NCI-H2196 (cell line): ENCODE data around the gene TTC28.
"Not testable (repeated sequence)": the region's sequence is repeated elsewhere in the genome, so short reads cannot be mapped to it uniquely, and the experiment has no call there.

Experiments
- DNase-seq: peaks from one replicate; lab custom pipeline; 2025; ENCODE audit not compliant: unreplicated experiment; lab: John Stamatoyannopoulos, UW

TTC28 gene

DNA sequence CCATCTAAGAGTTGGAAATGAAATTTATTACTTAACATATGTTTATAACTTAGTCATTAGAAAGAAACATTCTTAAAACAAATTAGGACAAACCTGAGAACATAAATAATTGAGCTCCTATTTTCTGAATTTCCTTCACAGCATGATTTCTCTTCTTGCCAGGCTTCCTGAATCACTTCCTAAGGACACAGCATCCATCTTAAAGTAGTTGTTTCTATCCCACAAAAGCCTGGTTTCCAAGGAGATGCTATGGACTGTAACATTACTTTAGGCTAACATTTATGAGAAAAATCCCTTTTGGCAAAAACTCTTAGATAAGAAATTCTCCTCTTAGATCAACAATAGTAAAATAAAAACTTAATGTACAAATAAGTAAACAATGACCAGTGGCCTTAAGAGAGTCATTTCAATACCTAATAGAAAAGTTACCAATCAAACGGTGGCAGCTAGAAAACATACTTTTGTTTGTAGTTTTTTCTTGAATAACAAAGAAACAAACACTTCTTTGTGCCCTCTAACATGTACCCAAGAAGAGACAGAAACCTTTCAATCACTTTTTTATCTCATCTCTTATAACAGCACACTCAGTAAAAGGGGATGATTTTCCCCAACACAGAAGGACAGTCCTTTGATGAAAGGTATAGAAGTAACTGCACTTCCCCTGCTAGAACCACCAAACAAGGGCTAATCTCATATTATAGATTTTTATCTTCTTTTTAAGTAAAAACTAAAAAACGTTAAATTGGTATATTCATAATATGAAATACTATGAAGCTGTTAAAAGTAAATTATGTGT is 74.5 kb downstream of the TTC28 start:
- no peak for DNase-seq

DNA sequence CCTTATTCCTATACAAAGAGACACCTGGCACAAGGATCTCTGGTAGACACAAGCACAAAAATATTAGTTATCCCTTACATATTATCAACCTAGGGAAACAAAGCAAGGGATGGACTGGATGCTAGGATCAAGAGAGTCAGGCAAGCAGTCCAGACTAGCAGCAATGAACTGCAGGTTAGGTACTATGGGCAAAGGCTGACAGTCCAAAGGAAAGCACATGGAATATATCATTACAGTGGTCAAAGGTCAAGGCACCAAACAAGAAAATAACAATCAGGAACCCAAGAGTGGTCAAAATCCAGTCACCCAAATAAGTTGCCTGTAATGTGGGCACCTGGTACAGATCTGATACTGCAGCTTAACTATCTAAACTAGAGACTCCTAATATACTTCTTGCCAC is 77.7 kb downstream of the TTC28 start:
- no peak for DNase-seq

DNA sequence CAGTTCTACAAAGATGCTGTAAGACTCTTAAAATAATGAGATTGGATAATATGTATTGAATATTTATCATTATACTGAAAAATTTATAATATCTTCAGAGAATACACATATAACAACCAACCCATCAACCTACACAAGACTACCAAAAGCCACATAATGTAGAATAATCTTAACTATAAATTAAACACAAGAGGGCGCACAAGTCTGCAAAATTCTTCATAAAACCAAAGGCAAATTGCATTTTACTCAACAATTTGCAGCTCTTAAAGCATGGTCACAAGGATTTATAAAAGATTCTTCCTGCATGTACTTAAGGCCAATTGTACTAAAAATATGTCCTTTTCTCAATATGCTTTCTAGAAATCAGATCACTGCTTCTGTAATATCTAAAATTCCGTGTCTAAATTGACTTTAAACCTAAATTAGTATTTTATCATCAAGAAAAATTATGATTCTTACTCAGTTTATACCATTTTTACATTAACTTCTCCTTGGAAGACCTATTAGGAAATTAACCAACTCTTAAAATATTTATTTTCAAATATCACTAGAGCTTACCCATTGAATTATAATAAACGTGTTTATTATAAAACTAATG is 79.0 kb downstream of the TTC28 start:
- peak; percentile 49 for DNase-seq

DNA sequence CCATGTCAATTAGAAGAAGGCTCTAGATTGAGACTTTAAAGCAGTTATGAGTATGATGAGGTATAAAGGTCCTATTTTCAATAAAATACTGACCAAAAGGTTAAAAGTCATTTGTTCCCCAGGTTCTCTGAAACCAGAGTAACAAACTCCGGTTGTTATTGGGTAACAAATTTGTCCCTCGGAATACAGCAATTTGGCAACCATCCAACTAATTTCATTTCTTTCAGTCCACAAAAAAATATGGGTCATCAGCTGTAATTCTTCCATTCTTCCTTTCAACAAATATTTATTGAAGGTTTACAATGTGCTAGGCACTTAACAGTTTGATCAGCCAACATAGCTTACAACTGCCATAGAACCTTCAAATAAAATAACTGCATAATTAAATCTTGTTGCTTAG is 79.9 kb downstream of the TTC28 start:
- no peak for DNase-seq

DNA sequence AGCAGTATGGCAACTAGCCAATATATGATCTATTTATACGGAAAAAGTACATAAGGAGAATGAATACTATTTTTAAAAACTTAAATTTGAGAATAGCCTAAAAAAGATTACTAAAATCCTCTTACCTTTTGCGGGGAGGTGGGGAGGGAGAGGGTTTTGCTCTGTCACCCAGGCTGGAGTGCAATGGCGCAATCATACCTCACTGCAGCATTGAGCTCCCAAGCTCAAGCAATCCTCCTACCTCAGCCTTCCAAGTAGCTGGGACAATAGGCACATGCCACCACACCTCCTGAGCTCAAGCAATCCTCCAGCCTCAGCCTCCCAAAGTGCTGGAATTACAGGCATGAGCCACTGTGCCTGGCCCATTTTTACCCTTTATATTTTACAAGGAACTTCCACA is 82.0 kb downstream of the TTC28 start:
- DNase-seq: no peak

DNA sequence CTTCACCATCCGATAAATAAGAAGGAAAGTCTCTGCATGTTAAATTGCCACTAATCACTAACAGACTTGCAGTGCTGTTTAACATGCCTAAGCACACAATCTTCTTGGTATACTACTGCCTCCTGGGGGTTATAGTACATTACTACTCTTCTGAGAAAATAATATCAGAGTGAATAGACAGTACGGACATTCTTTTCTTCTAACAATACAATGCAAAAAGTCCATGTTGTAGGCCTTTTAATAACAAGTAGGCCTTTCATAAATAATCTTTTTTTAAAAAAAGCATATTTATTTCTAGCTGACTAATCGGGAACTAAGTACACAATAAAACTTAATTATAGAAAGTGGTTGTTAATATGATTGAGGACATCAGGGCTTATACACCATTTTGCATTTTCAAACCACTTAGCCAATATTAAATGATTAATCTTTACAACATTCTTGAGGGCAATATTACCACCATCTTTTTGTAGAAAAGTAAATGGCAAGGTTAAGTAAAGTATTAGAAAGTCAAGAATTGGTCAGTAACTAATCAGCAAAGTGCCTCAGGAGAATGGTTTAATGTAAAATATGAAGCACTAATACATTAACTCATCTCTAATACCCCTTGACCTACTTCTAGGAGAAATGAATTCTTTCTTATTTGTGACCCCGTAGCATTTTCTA is 84.7 kb downstream of the TTC28 start:
- DNase-seq: peak; percentile 35

DNA sequence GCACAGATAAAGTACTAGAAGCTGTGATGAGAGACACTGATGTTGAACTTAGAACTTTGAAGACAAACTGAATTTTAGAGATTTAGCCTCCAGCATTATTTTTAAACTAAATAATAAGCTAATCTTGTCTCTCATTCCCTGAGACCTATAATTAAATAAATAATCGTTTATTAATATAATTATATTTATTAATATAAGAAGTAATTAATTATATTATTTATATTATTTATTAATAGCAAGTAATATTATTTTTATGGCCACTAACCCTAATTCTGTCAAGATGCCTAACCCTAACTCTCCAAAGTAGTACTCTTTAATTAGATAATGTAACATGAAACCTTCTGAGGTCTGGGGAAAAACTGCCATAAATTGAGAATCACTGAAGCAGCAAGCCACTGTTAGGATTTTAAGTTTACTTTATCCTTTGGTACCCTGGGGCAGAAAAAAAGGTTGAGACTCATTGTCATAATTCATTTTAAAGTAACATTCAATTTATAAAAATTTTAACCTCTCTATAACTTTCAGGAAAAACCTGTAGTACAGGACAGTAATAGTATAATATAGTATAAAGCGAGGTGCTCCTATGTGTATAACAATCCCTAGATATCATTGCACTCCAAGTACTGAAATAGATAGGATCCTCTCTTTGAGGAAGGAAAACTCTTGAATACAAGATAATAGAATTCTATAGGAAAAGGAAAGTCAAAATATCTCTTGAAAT is 85.4 kb downstream of the TTC28 start:
- DNase-seq: no peak

DNA sequence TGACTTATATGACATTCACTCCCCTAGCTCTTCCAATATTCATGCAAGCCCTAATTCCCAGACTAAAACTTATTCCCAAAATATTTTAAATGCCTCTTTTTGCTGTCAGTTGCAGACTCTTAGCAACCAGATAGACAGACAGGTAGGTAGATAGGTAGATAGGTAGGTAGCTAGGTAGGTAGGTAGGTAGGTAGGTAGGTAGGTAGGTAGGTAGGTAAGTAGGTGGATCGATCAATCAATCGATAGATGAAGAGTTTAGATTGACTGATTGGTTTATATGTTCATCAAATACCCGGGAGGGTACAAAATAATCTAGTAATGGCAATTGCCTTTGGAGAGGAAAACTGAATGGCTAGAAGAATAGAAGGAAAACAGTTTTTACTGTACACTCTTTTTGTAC is 86.3 kb downstream of the TTC28 start:
- no peak for DNase-seq

DNA sequence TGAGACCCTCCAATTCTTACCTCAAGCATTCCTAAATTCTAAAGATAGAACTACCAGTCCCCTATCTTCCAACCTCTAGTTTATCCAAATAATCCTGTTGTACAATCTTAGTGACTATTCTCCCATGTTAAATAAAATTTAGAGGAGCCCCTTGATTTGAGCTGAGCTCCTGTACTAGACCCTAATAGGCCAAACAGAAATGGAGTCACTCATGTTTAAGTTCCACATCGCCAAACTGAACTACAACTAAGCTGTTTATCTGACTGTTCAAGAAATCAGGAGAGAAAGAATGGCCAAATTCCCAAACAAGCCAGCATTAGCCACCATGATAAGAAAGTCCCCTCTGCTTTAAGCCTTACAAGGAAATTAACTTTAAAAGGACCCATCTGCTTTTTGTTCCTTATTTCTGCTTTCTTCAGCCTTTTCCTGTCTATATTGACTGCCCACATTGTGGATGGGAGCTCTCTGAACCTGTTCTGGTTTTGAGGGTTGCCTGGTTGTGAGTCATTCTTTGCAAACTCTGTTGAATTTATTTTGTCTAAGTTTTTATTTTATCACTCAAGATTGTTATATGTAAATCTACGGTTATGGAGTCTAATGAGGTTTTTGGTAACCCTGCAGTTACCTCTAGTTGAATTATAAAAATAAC is 90.4 kb downstream of the TTC28 start:
- no peak for DNase-seq

DNA sequence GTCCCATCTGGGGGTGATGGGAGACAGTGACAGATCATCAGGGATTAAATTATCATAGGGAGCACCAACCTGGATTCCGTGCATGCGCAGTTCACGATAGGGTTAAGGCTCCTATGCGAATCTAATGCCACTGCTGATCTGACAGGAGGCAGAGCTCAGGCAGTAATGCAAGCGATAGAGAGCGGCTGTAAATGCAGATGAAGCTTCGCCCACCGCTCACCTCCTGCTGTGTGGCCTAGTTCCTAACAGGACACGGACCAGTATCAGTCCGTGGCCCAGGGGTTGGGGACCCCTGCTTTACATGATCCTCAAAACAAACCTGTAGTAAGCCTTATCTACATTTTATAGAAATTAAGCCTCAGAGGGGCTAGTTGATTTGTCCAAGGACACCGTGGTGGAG is 94.3 kb downstream of the TTC28 start:
- no peak for DNase-seq

DNA sequence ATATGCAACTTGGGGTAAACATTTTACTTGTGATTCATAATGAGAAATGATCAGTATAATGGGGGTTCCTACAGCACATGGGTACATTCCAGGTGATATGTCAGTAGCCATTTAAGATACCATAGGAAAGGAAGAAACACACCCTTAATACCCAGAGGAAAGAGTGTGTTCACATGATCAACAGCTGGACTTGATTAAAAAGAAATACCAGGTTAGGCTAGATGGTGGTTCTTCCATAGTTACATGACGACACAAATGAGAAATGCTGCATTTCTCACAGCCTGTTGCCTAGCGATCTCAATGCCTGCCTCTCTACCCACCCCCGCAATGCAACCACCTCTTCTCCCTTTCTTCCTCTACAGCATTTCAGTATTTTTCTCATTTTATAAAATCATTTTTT is 96.8 kb downstream of the TTC28 start:
- no peak for DNase-seq

DNA sequence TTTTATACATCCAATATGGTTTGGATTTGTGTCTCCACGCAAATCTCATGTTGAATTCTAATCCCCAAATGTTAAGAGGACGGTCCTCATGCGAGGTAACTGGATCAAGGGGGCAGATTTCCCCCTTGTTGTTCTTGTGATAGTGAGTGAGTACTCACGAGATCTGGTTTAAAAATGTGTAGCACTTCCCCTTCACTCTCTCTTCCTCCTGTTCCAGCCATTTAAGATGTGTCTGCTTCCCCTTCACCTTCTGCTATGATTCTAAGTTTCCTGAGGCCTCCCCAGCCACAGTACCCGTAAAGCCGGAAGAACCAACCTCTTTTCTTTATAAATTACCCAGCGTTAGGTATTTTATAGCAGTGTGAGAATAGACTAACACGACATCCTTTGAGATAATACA is 98.6 kb downstream of the TTC28 start:
- DNase-seq: no peak

DNA sequence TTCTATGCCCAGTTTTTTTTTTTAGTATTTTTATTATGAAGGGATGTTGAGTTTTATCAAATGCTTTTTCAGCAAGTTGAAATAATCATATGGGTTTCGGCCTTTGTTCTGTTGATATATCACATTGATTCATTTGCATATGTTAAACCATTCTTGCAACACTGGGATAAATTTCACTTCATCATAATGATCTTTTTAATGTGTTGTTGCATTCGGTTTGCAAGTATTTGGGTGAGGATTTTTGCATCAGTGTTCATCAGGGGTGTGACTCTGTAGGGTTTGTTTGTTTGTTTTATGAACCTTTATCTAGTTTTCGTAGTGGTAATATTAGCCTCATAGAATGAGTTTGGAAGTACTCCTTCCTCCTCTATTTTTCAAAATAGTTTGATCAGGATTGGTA is 103.5 kb downstream of the TTC28 start:
- no peak for DNase-seq

DNA sequence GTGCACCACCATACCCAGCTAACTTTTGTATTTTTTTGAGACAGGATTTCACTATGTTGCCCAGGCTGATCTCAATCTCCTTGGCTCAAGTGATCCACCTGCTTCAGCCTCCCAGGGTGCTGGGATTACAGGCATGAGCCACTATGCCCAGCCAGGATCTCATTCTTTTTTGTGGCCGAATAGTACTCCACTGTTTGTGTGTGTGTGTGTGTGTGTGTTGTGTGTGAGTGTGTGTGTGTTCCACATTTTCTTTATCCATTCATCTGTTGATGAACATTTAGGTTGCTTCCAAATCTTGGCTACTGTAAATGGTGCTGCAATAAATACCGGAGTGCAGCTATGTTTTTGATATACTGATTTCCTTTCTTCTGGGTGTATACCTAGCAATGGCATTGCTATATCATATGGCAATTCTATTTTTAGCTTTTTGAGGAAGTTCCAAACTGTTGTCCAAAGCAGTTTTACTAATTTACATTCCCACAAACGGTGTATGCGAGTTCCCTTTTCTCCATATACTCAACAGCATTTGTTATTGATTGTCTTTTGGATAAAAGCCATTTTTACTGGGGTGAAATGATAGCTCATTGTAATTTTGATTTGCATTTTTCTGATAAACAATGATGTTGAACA is 105.4 kb downstream of the TTC28 start:
- DNase-seq: no peak

DNA sequence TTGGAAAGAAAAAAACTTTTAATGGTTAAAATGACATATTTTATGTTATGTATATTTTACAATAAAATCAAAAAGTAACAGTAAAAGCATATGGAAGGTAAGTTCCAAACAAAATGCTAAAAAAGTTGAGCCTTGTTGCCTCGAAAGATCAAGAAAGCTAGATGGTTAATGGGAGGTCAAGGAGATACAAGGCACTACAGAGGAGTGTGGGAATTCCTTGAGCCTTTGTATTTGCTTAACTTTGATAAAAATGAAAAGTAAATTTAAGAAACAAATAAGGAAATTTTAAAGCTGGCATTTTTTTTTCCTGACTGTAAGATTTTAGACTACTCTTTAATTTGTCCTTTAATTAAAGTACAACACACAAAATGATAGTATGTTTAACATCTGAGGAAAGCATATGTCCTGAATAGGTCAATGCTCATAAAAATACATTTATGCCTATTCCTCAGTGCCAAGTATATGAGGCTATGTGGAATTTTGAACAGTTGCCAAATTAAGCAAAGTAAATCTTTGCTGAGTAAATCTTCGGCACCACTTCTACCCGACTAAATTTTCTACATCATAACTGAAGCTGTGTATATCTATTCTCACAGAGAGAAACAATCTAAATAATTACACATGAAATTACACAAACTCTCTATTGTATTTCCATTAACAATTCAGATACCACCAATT is 108.8 kb downstream of the TTC28 start:
- DNase-seq: no peak

DNA sequence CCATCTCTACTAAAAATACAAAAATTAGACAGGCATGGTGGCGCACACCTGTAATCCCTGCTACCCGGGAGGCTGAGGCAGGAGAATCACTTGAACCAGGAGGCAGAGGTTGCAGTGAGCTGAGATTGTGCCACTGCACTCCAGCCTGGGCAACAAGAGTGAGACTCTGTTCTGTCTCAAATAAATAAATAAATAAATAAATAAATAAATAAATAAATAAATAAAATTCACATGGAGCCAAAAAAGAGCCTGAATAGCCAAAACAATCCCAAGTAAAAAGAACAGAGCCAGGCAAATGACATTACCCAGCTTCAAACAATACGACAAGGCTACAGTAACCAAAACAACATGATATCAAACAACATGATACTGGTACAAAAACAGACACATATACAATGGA is 110.7 kb downstream of the TTC28 start:
- not testable (repeated sequence) for DNase-seq

DNA sequence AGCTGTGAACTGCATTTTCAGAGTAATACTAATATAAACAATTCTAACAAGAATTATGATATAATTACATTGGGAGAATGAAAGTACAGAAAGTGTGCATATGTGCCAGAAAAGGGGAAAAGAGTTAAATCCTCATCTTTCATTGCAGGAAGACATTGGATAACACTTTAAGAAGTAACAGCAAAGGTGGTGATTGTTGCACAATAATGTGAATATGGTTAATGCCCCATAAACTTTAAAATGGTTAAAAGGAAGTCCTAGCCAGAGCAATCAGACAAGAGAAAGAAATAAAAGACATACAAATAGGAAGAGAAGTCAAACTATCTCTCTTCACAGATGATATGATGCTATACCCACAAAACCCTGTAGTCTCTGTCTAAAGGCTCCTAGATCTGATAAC is 111.5 kb downstream of the TTC28 start:
- DNase-seq: no peak

DNA sequence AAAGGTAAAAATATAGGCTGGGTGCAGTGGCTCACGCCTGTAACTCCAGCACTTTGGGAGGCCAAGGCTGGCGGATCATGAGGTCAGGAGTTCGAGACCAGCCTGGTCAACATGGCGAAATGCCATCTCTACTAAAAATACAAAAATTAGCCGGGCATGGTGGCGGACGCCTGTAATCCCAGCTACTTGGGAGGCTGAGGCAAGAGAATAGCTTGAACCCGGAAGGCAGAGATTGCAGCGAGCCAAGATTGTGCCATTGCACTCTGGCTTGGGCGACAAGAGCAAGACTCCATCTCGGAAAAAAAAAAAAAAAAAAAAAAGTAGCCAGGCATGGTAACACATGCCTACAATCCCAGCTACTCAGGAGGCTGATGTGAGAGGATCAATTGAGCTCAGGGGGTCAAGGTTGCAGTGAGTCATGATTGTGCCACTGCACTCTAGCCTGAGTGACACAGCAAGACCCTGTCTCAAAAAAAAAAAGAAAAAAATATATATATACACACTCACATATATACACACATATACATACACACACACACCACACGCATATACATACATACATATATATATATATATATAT is 112.6 kb downstream of the TTC28 start:
- not testable (repeated sequence) for DNase-seq

DNA sequence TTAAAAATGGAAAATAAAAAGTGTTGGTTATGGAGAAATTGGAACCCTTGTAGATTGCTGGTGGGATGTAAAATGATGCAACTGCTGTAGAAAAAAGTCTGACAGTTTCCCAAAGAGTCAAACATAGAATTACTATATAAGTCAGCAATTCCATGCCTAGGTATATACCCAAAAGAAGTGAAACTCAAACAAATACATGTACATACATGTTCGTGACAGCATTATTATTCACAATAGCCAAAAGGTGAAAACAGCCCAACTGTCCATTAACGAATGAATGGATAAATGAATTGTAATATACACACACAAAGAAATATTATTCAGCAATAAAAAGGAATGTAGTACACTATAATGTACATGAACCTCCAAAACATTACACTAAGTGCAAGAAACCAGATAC is 116.0 kb downstream of the TTC28 start:
- no peak for DNase-seq

DNA sequence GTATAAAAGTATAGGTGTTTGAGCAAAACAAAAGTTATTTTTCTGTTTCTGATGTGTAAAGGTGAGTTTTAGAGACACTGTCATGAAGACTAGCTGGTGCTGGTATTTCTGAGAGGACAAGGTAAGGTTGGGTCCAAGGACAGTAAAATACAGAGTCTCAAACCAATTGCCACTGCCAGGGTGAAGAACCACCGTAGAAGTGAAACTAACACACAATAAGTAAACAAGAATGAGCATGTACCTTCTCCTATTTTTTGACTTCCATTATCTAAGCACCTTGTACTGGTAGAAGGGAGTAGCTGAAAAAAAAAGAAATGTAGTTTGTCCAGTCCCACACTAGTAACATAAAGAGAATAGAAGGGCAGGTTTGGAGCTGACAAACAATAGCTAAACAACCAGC is 117.3 kb downstream of the TTC28 start:
- no peak for DNase-seq
